Activated T-cell treated with anti-CD3 and anti-CD28 coated beads for 24 hours (primary cell): ENCODE data around the gene TWNK.

ENCODE experiments used
- DNase-seq: peaks from one replicate; pipeline ENCODE4 v3.0.0-alpha.2; 2020; ENCODE audit warnings: low read depth

Gene TWNK

DNA sequence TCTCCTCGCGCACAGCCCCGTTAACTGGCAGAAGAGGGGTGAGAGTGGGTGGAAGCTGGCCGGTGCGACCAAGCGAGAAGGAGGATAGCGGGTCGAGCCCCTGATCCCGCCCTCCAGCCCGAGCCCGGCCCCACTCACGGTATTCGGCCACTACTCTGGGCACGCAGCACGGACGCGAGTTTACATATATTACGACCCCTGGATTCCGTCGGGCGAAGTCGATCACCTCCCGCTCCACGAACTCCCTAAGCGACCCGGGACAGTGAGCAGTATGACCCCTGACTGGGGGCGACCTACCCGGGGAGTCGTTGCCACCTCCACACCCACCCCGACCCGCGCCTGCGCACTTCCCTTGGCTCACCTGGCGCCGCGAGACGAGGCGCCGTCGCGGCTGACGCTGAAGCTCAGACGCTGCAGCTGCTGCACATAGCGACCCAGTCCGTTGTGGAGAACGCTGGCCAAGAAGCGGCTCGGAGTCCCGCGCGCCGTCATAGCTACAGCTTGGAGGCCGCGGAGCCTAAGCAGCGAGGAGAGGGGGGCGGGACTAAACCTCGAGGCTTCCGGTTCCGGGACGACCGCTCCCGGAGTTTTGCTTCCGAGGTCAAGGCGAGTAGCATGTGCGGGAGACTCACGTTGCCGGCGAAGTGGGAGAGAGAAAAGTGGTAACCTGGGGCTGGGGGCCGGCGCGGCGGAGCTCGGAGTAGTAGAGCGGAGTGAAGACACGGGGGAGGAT, at the start of gene TWNK, which contains the start of gene MRPL43:
TWNK (plus strand) TSS at position 592 of the 733 bp plus-strand sequence. CDS start 668 bp downstream, outside the sequence.
MRPL43 (minus strand) TSS at position 546 of the 733 bp plus-strand sequence; CDS start at position 492, 54 bp downstream.
- peak; percentile 81 for DNase-seq

- no peak for DNase-seq
Observed at GRCh38 chr10:100939763-100940344, 47.5 kb upstream of the TWNK start.

DNA sequence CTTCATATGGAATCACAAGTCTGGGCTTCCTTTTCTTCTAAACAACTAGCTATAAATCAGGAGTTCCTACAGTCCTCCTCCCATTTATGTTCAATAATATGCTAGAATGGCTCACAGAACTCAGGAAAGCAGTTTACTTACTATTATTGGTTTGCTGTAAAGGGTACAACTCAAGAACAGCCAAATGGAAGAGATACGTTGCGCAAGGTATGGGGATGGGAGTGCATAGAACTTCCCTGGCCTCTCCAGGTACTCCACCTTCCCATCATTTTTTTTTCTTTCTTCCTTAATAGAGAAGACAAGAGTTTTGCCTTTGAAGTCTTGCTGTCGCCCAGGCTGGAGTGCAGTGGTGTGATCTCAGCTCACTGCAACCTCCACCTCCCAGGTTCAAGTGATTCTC, 45.1 kb upstream of the TWNK start:
- no peak for DNase-seq

DNA sequence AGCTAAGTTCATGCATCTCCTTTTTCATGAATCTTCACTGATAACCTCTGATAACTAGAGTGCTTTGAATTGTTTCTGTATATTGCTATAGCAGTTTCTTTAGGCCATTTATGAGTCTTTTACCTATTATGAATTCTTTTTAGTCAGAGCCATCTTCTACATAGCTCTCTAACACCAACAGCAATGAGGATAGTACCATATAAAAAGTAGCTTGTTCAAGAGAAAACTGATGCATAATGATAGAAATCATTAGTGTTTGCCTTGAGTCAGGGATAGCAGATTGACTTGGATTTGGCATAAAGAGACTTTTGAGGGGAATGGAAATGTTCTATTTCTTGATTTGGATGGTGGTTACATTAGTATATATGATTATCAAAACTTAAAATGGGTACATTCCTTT, 43.8 kb upstream of the TWNK start:
- no peak for DNase-seq

- DNase-seq, result no peak
Observed at GRCh38 chr10:100945754-100946153, 41.6 kb upstream of the TWNK start.

DNA sequence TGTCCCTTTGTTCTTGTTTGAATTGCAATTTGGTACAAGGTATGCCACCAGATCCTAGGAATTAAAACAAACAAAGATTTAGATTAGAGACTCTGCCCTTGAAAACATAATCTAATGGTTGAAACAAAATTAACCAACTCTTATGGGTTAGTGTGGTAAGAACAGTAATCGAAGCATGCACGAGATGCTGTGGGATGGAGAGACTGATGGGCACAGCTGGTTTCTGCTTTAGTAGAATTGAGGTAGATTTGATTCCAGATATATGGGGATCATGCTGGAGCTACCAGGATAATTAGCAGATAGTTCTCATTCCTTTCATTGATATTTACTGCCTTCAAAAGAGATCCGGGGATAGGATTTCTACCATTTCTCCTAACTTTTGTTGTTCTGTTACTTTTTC, 38.4 kb upstream of the TWNK start:
- no peak for DNase-seq

GRCh38 chr10:100960251-100960650, 27.1 kb upstream of the TWNK start:
- DNase-seq, result no peak

GRCh38 chr10:100962351-100963080, 24.8 kb upstream of the TWNK start:
- DNase-seq, result no peak

DNA sequence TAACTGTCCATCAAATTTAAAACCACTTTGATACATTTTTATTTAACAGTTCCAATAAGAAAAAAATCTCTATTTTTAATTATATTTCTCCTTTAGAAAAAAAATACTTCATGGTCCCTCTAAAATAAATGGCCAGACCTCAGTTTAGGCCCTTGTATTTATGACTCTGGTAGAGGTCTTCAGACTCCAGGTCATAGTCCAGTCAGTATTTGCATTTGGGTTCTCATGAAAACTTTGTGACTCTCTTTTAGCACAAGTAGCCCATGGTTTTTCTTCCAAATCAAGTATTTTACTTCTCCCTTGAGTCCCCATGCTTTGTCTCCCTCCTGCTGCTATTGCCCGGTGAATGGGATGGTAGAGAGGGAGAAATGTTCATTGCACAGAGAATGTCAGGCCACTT, 23.5 kb upstream of the TWNK start:
- no peak for DNase-seq

GRCh38 chr10:100965820-100966219, 21.5 kb upstream of the TWNK start:
- DNase-seq, result no peak

GRCh38 chr10:100966887-100967286, 20.5 kb upstream of the TWNK start:
- no peak for DNase-seq

GRCh38 chr10:100967332-100967731, 20.0 kb upstream of the TWNK start:
- DNase-seq, result no peak

- no peak for DNase-seq
Observed at GRCh38 chr10:100968062-100968736, 19.1 kb upstream of the TWNK start.

- DNase-seq, result no peak
Observed at GRCh38 chr10:100968863-100969186, 18.5 kb upstream of the TWNK start.

DNA sequence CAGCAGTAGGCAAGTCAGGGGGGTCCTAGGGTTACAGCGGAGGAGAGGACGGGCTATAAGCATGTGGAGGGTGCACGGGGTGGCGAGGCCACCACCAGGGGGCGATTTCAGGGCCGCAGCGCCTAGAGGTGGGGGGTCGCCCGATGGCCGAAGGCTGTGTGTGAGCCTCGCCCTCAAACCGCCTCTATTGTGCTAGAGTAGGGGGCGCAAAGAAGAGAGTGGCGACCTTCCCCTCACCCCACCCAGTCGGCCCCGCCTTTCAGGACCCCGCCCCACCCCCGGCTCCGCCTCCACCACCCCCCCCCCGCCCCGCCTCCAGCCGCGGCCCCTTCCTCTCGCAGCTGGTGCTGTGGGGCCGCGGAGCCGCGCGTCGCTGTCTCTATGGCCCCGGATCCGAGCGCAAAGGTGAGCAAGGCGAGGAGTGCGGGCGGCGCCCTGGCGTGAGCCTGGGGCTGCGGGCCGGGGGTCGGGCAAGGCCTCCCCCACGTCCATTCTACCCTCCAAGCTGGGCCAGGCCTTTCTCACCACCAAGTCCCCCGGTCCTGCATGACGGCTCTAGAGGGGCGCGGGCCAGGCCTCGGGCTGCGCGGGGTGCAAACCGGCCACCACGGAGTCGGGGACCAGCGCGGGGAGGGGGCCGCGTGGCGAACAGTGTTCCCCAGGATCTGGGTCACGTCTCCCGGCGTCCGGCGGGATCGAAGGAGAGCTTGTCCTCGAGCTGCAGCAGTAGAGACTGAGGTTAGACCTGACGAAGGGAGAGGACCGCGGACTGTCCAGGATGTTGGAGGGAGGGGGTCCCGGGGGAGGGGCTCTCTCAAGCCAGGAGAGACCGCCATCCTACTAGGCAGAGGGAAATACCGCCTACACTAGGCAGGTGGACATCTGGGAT, 17.9 kb upstream of the TWNK start, which contains the start of gene SEMA4G:
SEMA4G (plus strand) TSS at position 318 of the 889 bp plus-strand sequence. CDS start 3,409 bp downstream, outside the sequence.
- DNase-seq, result no peak

DNA sequence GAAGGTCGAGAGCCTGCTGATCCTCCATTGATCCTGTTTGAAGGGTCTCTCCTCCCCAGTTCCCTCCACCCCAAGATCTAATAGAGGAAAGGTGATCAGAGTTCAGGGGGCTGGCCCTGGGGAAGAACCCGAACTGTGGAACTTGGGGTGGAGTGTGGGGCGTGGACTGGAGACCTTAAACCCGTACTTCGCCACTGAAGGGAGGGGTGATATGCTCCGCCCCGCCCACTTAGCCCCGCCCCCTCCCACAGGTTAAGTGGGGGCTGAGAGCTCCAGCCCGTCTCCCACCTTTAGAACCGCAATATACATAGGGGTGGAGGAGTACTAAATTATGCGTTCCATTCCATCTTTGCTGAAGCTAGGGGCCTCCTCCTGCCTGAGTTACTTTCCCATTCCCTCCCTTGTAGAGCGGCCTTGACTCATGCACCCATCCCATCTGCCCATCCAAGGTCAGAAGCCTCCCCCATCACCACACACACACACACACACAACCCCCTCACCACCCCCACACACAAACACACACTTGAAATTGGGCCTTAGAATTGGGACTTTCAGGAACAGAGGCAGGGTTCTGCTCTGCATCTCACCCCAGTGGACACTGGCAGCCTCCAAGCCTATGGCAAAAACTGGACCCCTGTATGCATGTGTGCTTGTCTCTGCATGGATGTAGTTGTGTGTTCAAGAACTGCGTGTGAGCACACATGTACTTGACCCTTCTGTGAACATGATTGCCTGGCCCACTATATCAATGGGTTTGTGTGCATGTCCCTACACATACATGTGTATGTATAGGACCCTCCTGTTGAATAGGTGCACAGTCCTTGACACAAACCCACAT, 17.0 kb upstream of the TWNK start:
- DNase-seq, result no peak

GRCh38 chr10:100970914-100971811, 16.2 kb upstream of the TWNK start:
- DNase-seq, result no peak

GRCh38 chr10:100972115-100972903, 15.0 kb upstream of the TWNK start:
- DNase-seq, result no peak
